Osteoblast (primary cell): ENCODE measurements around the gene RGL3. TPM values are rescaled to one million over a fixed set of nuclear protein-coding genes. Genes with fewer than 3 reads are reported as not detected.

ENCODE experiments used
- DNase-seq: peaks from one replicate; pipeline ENCODE4 v3.0.0; 2011; ENCODE audit warnings: low spot score, mixed read lengths; ENCODE audit not compliant: insufficient read length; ENCODE audit errors: missing footprints
- H2AFZ ChIP-seq: 2 replicates; pipeline ENCODE4 v1.6.0; 2011; ENCODE audit warnings: mild to moderate bottlenecking, low read length
- H3K27ac ChIP-seq: 2 replicates; pipeline ENCODE4 v1.5.1; 2011; ENCODE audit warnings: mild to moderate bottlenecking, low read depth, low read length, moderate library complexity
- H3K27me3 ChIP-seq: 2 replicates; pipeline ENCODE4 v1.6.0; 2012; ENCODE audit warnings: mild to moderate bottlenecking, control low read depth, inconsistent platforms, low read length, moderate library complexity; ENCODE audit not compliant: insufficient read depth
- H3K36me3 ChIP-seq: 2 replicates; pipeline ENCODE4 v1.5.1; 2011; ENCODE audit warnings: mild to moderate bottlenecking, low read length, control low read depth, moderate library complexity; ENCODE audit not compliant: insufficient read depth
- H3K4me1 ChIP-seq: 2 replicates; pipeline ENCODE4 v1.5.1; 2011; ENCODE audit warnings: mild to moderate bottlenecking, low read length, control low read depth, moderate library complexity; ENCODE audit not compliant: insufficient read depth
- H3K4me2 ChIP-seq: 2 replicates; pipeline ENCODE4 v1.6.0; 2011; ENCODE audit warnings: mild to moderate bottlenecking, low read length; ENCODE audit not compliant: insufficient read depth
- H3K4me3 ChIP-seq: fragments of 200-600 bp; sonication (generic); 3 replicates; pipeline ENCODE4 v1.5.1; 2012; ENCODE audit warnings: mild to moderate bottlenecking, low read length, inconsistent platforms; ENCODE audit not compliant: insufficient read depth
- H3K79me2 ChIP-seq: 2 replicates; pipeline ENCODE4 v1.6.0; 2012; ENCODE audit warnings: mild to moderate bottlenecking, low read length, control low read depth, inconsistent platforms; ENCODE audit not compliant: insufficient read depth
- H3K9me3 ChIP-seq: 2 replicates; pipeline ENCODE4 v1.5.1; 2011; ENCODE audit warnings: low read depth, low read length, control low read depth
- H4K20me1 ChIP-seq: 2 replicates; pipeline ENCODE4 v1.6.0; 2012; ENCODE audit warnings: mild to moderate bottlenecking, low read length, control low read depth; ENCODE audit not compliant: insufficient read depth
- CTCF ChIP-seq: IDR thresholded peaks from 2 replicates; pipeline ENCODE4 v1.5.1; 2011; ENCODE audit warnings: mild to moderate bottlenecking, low read depth, low read length, moderate library complexity; ENCODE audit errors: extremely low read depth
- total RNA-seq: library from RNA; depleted of rRNA; stranded (reverse); fragments of >200 nt; gene quantifications from 2 replicates; pipeline ENCODE4 v1.2.3, GENCODE V29; 2012

The RGL3 gene
- total RNA-seq, 1 donor, result 0.36 TPM

DNA sequence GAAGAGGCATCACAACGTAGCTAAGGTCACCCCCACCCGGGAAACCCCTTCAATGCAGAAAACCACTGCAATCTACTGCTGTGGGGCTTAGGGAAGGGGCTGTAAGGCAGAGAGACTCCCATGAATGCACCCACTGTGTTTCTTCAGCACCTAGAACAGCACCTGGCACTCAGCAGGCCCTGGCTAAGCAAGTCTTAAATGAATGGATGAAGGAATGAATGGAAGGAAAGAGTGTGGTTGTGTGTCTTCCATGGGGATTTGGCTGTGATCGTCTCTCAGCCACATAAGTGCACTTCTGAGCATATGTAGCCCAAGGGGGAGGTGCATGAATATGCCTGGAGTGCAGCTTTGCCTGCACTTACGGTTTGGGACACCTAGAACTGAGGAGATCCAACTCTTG lies 69.9 kb downstream of the RGL3 start:
- TF ChIP-seq CTCF, result no peak
- DNase-seq, result peak; percentile 52
- H3K4me1 ChIP-seq, result peaks cover 18% of the 10 kb centered on the region

GRCh38 chr19:11347546-11348039 lies 71.5 kb downstream of the RGL3 start:
- H3K9me3 ChIP-seq, result no peaks in the 10 kb centered on the region
- H3K4me1 ChIP-seq, result peaks cover 21% of the 10 kb centered on the region
- no peak overlapping the region for H3K4me3 ChIP-seq
- H3K27ac ChIP-seq, result no peak overlapping the region
- H3K79me2 ChIP-seq, result no peaks in the 10 kb centered on the region
- peaks cover 12% of the 10 kb centered on the region for H4K20me1 ChIP-seq
- no peak overlapping the region for H3K4me2 ChIP-seq
- peaks cover 4% of the 10 kb centered on the region for H3K36me3 ChIP-seq
- no peak for DNase-seq
- H2AFZ ChIP-seq, result no peak overlapping the region
- no peak for TF ChIP-seq CTCF
- no peaks in the 10 kb centered on the region for H3K27me3 ChIP-seq

More for the DNA sequence above, 69.9 kb downstream of the RGL3 start:
- Histone ChIP-seq H3K27ac (no peak overlapping the region), H2AFZ (no peak overlapping the region), H3K4me3 (no peak overlapping the region), H3K79me2 (no peaks in the 10 kb centered on the region), H4K20me1 (no peaks in the 10 kb centered on the region), H3K9me3 (no peaks in the 10 kb centered on the region), H3K27me3 (no peaks in the 10 kb centered on the region), H3K36me3 (no peaks in the 10 kb centered on the region), H3K4me2 (no peak overlapping the region)

- Histone ChIP-seq H3K4me2 (peak within 1 kb of the TSS; percentile 90), H3K9me3 (no peaks in the 10 kb centered on the region), H3K36me3 (peaks cover 6% of the 10 kb centered on the region), H3K79me2 (no peaks in the 10 kb centered on the region), H2AFZ (peak within 1 kb of the TSS; percentile 91), H3K27me3 (no peaks in the 10 kb centered on the region), H3K4me1 (peaks cover 21% of the 10 kb centered on the region), H3K27ac (peak within 1 kb of the TSS; percentile 78), H4K20me1 (peaks cover 14% of the 10 kb centered on the region), H3K4me3 (peak within 1 kb of the TSS; percentile 86)
- no peak for TF ChIP-seq CTCF
- peak; percentile 99 for DNase-seq
These were observed 72.8 kb downstream of the RGL3 start, which contains the start of the genes CCDC159 and TMEM205 for GRCh38 chr19:11346104-11346940. Gene CCDC159, plus strand, starts transcription at chr19:11346519. Its CDS starts 88 bp downstream, at chr19:11346607. Gene TMEM205, minus strand, starts transcription at chr19:11346268. Its CDS starts 649 bp downstream, at chr19:11345619.
